Stimulated activated CD8-positive, alpha-beta memory T cell treated with anti-CD3 and anti-CD28 coated beads, Interleukin-12 subunit alpha, Interleukin-12 subunit beta, amount 100 ng/mL, for 24 hours (primary cell): ENCODE measurements around the gene MSH3.
"Not testable (repeated sequence)": the region's sequence is repeated elsewhere in the genome, so short reads cannot be mapped to it uniquely, and the experiment has no call there.

Source experiments
- DNase-seq: peaks from one replicate; pipeline ENCODE4 v3.0.0-alpha.2; 2020; ENCODE audit errors: extremely low read depth

Gene MSH3

GRCh38 chr5:80656425-80656824 lies 2.0 kb downstream of the MSH3 start:
- DNase-seq, result no peak

GRCh38 chr5:80659106-80659505 lies 4.7 kb downstream of the MSH3 start:
- DNase-seq, result no peak

GRCh38 chr5:80660661-80661060 lies 6.2 kb downstream of the MSH3 start:
- not testable (repeated sequence) for DNase-seq

- no peak for DNase-seq
Measured at GRCh38 chr5:80662108-80662507, 7.7 kb downstream of the MSH3 start.

GRCh38 chr5:80665057-80665456 lies 10.6 kb downstream of the MSH3 start:
- no peak for DNase-seq

- DNase-seq, result no peak
Measured at GRCh38 chr5:80667384-80667783, 12.9 kb downstream of the MSH3 start.

- no peak for DNase-seq
Measured at GRCh38 chr5:80668016-80668969, 13.8 kb downstream of the MSH3 start.

- peak; percentile 24 for DNase-seq
Measured at GRCh38 chr5:80672140-80672736, 17.8 kb downstream of the MSH3 start.

GRCh38 chr5:80676706-80677105 lies 22.3 kb downstream of the MSH3 start:
- DNase-seq, result no peak

GRCh38 chr5:80686757-80687156 lies 32.3 kb downstream of the MSH3 start:
- DNase-seq, result no peak

GRCh38 chr5:80688648-80689420 lies 34.4 kb downstream of the MSH3 start:
- DNase-seq, result no peak

- DNase-seq, result no peak
Measured at GRCh38 chr5:80689627-80690026, 35.2 kb downstream of the MSH3 start.

- DNase-seq, result no peak
Measured at GRCh38 chr5:80695666-80696065, 41.2 kb downstream of the MSH3 start.

- no peak for DNase-seq
Measured at GRCh38 chr5:80696450-80696849, 42.0 kb downstream of the MSH3 start.

- DNase-seq, result no peak
Measured at GRCh38 chr5:80697100-80697499, 42.6 kb downstream of the MSH3 start.

GRCh38 chr5:80698369-80698768 lies 43.9 kb downstream of the MSH3 start:
- no peak for DNase-seq

- no peak for DNase-seq
Measured at GRCh38 chr5:80701597-80701996, 47.1 kb downstream of the MSH3 start.

GRCh38 chr5:80703291-80703690 lies 48.8 kb downstream of the MSH3 start:
- DNase-seq, result no peak

GRCh38 chr5:80703747-80704146 lies 49.3 kb downstream of the MSH3 start:
- no peak for DNase-seq

GRCh38 chr5:80704221-80704620 lies 49.8 kb downstream of the MSH3 start:
- DNase-seq, result no peak

- DNase-seq, result no peak
Measured at GRCh38 chr5:80705216-80705769, 50.8 kb downstream of the MSH3 start.

- DNase-seq, result no peak
Measured at GRCh38 chr5:80705801-80706200, 51.3 kb downstream of the MSH3 start.
